Thoracic aorta (tissue), 2 donors: ENCODE measurements around the gene ZNF544. TPM values are rescaled to one million over a fixed set of nuclear protein-coding genes. Genes with fewer than 3 reads are reported as not detected.
A peak's percentile ranks its signal among the peaks of the same experiment; 100 is the strongest.

Experiments used
- ATAC-seq: fragments of 150-250 bp; one replicate; pipeline ENCODE4 v1.8.0; 2017; ENCODE audit warnings: low read depth; ENCODE audit not compliant: insufficient number of reproducible peaks, low FRiP score
- DNase-seq: peaks from one replicate; pipeline ENCODE4 v3.0.0-alpha.2; 2020; ENCODE audit warnings: low spot score
- H3K27ac ChIP-seq, 2 donors: fragments of 200-600 bp; sonication (generic); 1 replicate in 1 of 2; 2 replicates in 1 of 2; pipeline ENCODE4 v1.5.1; 2016; ENCODE audit warnings: mild to moderate bottlenecking in 2 of 2, moderate library complexity in 2 of 2
- H3K27me3 ChIP-seq: fragments of 200-600 bp; sonication (generic); replicated peaks from 2 replicates; pipeline ENCODE4 v1.6.0; 2016; ENCODE audit warnings: mild to moderate bottlenecking; ENCODE audit not compliant: insufficient read depth
- H3K36me3 ChIP-seq: fragments of 200-600 bp; sonication (generic); one replicate; pipeline ENCODE4 v1.5.1; 2016
- H3K4me1 ChIP-seq, 2 donors: fragments of 200-600 bp; sonication (generic); 1 replicate in 1 of 2; 2 replicates in 1 of 2; pipeline versions ENCODE4 v1.5.1 to v1.6.0; 2016; ENCODE audit warnings: low read depth in 2 of 2, mild to moderate bottlenecking in 1 of 2; ENCODE audit not compliant: control insufficient read depth in 1 of 2
- H3K4me3 ChIP-seq: fragments of 200-600 bp; sonication (generic); 2 replicates; pipeline ENCODE4 v1.5.1; 2016; ENCODE audit warnings: mild to moderate bottlenecking
- H3K9me3 ChIP-seq: fragments of 200-600 bp; sonication (generic); 2 replicates; pipeline ENCODE4 v1.5.1; 2016
- CTCF ChIP-seq: fragments of 200-600 bp; sonication (generic); IDR thresholded peaks from one replicate; pipeline ENCODE4 v1.5.1; 2019; ENCODE audit warnings: antibody characterized with exemption
- total RNA-seq, 2 donors: library from RNA; depleted of rRNA; stranded (reverse); fragments of >200 nt; gene quantifications; one replicate each; pipeline versions ENCODE4 v1.1.0 to v1.2.3, GENCODE V29; 2016

The ZNF544 gene
- total RNA-seq, 2 donors from 2014 or later = 23.8 to 25.6 TPM

DNA sequence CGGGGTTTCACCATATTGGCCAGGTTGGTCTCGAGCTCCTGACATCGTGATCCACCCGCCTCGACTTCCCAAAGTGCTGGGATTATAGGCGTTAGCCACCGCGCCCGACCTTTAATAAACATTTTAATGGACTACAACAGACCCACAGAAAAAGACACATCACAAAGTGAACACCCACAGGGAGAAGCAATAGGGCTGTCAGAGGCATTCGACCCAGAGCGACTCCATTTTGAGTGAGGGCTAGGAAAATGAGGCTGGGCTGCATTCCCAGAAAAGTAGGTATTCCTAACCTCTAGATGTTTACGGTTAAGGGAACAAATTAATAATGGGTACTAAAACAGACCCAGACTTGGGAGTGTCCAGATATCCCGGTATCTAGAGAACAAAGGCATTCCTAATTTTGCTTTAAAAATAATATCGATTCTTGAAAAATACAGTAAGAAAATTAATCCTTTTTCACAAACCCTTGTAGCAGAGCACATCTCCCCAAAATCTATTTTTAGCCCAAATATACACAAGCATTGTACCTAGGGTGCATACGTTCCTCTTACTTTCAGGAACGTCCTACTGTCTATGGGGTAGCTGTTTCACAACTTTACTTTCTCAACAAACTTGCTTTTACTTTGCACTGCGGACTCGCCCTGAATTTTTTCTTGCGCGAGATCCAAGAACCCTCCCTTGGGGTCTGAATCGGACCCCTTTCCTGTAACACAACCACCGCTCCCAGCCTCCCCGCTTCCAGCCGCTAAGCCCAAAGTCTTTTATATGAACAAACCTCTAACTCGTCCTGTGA is 49.2 kb downstream of the ZNF544 start:
- peaks cover 5% of the 10 kb centered on the region for H3K36me3 ChIP-seq
- H3K4me3 ChIP-seq = peak overlapping the region; percentile 85
- peaks cover 4 to 18% of the 10 kb centered on the region in 2 donors for H3K4me1 ChIP-seq
- ATAC-seq (no peak), DNase-seq (no peak)
- H3K27ac ChIP-seq = peak overlapping the region; percentile 80 to 86
- no peak for TF ChIP-seq CTCF
- H3K9me3 ChIP-seq = peaks cover 20% of the 10 kb centered on the region
- H3K27me3 ChIP-seq = no peaks in the 10 kb centered on the region

DNA sequence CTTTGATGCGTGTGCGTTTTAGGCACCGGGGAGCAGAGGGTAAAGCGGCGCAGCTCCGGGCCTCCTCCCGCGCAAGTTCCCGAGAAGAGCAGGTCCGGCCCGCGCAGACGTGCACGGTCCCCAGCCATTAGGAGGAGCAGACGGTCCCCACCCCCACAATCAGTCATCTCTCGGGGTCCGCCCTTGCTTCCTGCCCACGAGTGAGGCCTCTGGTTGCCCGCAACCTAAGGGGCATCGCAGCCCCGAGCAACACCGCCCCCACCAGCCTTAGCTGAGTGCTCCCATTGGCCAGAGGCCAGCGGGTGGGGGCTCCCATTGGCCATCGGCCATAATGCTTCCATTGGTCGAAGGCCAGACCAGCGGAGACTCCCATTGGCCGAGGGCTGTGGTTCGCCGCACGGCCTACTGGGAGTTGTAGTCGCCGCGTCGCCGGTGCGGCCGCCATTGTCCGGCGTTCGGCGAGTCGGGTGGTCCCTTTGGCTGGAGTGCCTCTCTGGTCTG is 49.9 kb downstream of the ZNF544 start, which contains the start of gene ZNF8:
TSS of gene ZNF8 (plus strand) at position 415 of the 501 bp plus-strand sequence. CDS start 127 bp downstream, outside the sequence.
- H3K9me3 ChIP-seq = peaks cover 16% of the 10 kb centered on the region
- no peaks in the 10 kb centered on the region for H3K27me3 ChIP-seq
- ATAC-seq (peak; percentile 93), DNase-seq (peak; percentile 89)
- TF ChIP-seq CTCF = no peak
- peak within 1 kb of the TSS; percentile 80 to 86 for H3K27ac ChIP-seq
- H3K4me3 ChIP-seq = peak within 1 kb of the TSS; percentile 85
- H3K36me3 ChIP-seq = peaks cover 5% of the 10 kb centered on the region
- peaks cover 4 to 18% of the 10 kb centered on the region in 2 donors for H3K4me1 ChIP-seq

DNA sequence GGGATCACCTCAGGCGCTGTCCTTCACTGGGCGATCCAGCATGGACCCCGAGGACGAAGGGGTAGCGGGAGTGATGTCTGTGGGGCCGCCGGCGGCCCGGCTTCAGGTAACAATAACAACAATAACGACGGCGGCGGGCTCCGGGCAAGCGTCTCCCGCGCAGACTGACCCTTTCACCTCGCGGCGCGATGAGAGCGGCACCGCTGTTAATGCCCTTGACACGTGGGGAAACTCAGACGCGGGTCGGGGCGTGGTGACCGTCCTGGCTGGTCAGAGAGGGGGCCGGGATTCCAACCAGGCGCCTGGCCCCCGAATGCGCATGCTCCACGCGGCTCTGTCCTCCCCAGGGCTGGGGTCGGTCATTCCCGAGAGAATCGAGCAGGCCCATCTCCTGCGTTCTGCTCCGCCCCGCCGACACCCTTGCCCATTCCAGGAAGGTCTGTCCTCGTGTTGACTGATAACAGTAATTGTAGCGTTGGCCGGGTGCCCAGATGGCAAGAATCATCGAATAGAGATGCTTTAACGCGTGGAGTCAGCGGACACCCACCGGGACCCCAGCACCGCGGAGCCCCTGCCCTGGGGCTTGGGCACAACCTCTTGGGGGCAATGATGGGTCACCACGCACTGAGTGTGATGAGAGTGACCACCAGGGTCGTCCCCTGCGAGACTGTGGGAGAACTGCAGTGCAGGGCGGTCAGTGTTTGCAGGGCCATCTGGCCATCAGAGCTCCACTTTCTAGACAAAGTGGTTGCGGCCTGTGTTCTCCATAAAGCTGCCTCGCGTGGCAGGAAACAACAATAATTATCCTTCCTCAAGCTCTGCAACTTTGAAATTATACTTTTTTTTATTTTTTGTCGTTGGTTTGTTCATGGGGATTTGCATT is 50.6 kb downstream of the ZNF544 start:
- DNase-seq (peak; percentile 40), ATAC-seq (no peak)
- no peaks in the 10 kb centered on the region for H3K27me3 ChIP-seq
- peak overlapping the region; percentile 85 for H3K4me3 ChIP-seq
- peak overlapping the region; percentile 80 to 86 for H3K27ac ChIP-seq
- peaks cover 11% of the 10 kb centered on the region for H3K9me3 ChIP-seq
- peaks cover 4 to 18% of the 10 kb centered on the region in 2 donors for H3K4me1 ChIP-seq
- no peak for TF ChIP-seq CTCF
- H3K36me3 ChIP-seq = peaks cover 5% of the 10 kb centered on the region

- no peaks in the 10 kb centered on the region for H3K27me3 ChIP-seq
- peak overlapping the region; percentile 85 for H3K4me3 ChIP-seq
- peaks cover 5% of the 10 kb centered on the region for H3K36me3 ChIP-seq
- peaks cover 5% of the 10 kb centered on the region for H3K9me3 ChIP-seq
- ATAC-seq = no peak
- TF ChIP-seq CTCF = no peak
- peak overlapping the region in 1 of 2 donors; percentile 80 for H3K27ac ChIP-seq
- peaks cover 4 to 18% of the 10 kb centered on the region in 2 donors for H3K4me1 ChIP-seq
- no peak for DNase-seq
Observed at GRCh38 chr19:58279925-58280316, 51.2 kb downstream of the ZNF544 start.

DNA sequence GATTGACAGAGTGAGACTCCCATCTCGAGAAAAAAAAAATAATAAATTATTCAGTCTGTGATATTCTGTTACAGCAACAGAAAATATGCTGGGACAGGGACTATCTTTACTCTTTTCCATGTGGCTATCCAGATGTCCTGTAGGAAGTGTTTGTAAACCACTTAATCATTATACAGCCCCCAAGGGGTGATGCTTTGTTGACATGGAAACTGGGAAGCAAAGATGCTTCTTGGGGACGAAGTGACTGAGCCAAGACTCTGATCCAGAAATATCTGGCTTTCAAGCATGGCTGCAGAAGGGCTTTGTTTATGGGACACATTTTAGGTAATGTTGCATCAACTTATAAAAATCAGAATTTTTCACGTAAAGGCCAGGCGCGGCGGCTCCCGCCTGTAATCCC is 55.5 kb downstream of the ZNF544 start:
- peaks cover 4 to 13% of the 10 kb centered on the region in 2 donors for H3K4me1 ChIP-seq
- H3K9me3 ChIP-seq = no peaks in the 10 kb centered on the region
- H3K36me3 ChIP-seq = peaks cover 32% of the 10 kb centered on the region
- TF ChIP-seq CTCF = no peak
- no peak overlapping the region for H3K4me3 ChIP-seq
- no peaks in the 10 kb centered on the region for H3K27me3 ChIP-seq
- no peak for DNase-seq
- no peak overlapping the region for H3K27ac ChIP-seq
- no peak for ATAC-seq
